ENCODE measurements around the gene UBXN11.

UBXN11 gene

DNA sequence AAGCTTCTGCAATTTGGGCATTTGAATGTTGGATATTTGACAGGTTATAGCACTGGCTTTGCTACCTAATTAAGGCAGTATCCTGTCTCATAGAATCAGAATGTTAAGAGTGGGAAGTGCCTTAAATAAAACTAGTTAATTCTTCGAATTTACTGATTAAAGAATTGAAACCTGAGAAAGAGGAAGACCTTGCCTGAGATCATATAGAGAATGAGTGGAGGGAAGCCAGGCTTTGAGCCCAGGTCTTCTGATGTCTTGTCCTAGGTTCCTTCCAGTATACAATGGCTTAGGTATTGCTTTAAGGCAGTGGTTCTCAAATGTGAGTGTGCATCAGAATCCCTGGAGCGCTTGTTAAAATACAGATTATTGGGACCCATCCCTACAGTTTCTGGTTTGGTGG, 47.4 kb downstream of the UBXN11 start:
- no peak for DNase-seq

DNA sequence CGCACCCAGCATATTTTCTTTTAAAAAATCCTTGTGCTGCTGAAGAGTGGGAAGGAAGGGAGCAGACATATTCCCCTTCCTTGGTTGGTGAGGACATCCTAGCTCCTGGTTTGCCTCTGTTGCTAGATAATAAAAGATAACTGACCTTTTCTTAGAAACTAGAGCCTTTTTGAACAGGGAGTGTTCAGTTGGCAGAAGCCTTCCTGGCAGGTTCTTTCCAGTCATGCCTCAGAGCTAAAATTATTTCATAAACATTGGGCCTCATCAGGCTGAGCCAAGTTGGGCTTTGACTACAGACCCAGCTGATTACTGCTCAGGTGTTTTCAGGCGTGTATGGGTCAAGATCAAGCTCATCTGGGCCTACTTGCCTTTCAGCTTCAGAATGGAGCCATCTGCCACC, 49.2 kb downstream of the UBXN11 start:
- DNase-seq, result no peak

DNA sequence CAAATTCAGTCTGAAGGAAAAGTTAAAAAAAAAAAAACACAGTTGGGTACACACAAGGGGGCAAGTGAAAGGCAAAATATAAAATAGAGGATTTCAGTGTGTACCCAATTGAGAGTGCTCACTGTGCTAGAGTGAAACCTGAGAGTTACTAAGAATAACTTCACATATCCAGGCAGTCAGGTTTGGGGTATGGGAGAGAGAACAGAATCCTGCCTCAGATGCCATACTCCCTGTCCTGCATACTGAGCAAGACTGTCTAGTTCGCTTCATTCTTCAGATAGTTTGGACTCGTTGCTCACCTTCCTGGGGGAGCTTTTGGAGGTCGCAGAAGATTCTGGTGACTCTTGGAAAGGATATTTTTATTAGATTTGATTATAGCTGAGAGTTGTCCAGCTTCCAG, 52.0 kb downstream of the UBXN11 start:
- DNase-seq, result no peak

DNA sequence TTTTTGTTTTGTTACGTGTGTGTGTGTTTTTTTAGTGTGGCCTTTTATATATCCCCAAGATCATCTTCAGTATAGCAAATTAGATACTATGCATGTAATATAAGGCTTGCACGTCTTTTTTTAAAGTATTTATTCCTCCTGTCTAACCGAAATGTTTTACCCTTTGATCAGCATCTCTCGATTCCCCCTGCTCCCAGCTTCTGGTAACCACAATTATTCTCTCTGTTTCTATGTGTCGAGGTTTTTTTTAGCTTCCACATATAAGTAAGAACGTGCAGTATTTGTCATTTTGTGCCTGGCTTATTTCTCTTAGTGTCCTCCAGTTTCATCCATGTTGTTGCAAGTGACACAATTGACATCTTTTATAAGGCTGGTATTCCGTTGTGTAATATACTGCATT, 53.7 kb downstream of the UBXN11 start:
- DNase-seq, result no peak

DNA sequence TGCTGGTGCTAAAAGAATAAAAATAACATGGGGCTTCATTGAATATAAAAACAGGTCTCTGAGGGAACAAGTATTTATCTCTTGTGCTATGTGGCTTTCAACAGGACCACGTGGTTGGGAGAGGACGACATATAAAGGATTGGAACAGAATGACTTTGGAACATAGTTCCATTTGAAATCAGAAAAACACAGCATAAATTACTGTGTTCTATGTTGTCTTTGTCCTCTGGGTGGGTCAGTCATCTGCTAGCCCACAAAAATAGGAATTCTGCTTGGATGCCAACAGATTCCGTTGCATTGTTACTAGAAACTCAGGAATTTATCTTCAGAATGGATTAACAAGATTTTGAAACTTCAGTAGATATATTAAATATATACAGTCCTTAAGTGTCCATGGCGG, 66.5 kb downstream of the UBXN11 start:
- DNase-seq, result no peak

DNA sequence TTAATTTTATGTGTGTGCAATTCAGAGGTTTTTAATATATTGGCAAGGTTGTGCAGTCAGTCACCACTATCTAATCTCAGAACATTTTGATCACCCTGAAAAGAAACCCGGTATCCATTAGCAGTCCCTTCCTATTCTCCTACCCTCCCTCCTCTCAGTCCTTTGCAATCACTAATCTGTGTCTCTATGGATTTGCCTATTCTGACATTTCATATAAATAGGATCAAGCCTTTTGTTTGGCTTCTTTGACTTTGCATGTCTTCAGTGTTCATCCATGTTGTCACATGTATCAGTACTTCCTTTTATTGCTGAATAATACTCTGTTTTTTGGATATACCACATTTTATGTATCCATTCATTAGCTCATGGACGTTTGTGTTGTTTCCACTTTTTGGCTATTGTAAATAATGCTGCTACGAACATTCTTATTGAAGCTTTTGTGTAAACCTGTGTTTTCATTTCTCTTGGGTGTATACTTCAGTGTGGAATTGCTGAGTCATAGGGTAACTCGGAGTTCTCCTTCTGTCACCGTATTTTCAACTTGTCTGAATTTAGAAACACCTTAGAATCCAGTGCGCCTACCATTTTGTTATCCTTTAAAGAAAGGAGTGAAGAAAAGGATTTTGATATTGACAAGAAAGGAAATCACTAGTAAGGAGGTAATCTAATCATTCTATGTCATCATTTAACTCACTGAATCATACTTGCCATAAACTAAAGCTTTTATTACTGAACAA, 69.0 kb downstream of the UBXN11 start:
- no peak for DNase-seq

DNA sequence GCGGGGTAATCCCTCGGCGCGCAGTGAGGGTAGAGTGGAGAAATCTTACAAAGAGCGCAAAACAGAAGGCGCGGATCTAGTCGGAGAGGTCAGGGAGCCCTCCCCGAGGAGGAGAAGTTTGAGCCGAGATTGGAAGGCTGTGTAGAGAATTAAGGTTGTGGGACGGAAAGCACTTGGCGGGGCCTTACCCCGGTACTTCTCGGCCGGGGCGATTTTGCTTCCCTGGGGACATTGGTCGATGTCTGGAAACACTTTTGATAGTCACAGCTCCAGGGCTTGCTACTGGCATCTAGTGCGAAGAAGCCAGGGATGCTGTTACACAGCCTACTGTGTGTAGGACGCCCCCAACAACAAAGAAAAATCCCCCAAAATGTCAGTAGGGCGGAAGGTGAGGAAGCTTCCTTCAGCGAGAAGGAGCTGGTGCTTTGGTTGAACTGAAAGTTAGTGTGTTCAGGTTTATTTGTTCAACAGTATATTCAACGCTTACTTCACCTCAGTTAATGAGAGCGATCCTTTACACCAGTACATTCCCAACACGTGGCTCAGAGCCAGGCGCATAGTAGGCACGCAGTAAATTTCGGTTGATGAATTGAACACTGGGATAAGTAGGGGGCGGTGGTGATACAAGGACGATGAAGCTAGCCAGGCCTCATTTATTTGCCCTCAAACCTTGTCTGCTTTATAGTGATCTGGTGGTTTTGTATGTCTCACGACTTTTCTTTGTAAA, 71.6 kb downstream of the UBXN11 start:
- no peak for DNase-seq

DNA sequence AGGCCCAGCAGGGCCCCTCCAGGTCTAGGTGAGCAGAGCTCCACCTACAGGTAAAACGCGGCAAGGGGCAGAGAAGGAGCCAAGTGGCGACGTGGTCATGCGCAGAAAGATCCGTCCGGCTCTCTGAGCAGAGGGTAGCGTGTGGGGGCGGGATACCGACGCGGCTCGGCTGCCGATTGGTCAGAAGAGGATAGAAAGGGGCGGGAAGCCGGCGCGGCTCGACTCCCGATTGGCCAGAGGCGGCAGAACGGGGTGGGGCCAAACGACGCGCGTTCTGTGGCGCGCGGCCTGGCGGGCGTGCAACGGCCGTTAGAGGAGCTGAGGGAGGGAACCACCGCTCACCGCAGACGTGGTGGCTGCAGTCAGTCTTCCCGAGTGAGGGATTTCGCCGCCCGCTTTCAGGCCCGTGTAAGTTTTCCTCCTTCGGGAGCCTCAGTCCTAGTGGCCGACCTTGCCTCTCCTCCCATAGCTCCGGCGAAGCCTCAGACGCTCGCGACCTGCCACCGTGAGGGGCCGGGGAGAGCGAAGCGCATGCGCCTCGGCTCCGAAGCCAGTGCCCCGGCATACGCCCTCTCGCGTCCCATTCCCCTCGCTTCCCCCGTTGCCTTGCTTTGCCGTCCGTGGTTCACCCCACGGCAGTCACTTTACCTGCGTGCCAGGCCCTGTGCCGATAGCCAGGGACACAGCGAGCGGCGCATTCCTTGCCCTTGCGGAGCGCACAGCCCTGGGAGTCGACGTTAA, 72.4 kb downstream of the UBXN11 start, which contains the start of gene CEP85:
Gene CEP85 (plus strand): TSS at position 298 of the 741 bp plus-strand sequence. CDS start 5,584 bp downstream, outside the sequence.
- DNase-seq, result peak; percentile 96 to 99
